Panc1 (cell line): Measurements from ENCODE around the gene PPP1R1A.

Source experiments
- REST ChIP-seq, 2 experiments: IDR thresholded peaks; 2 replicates each; pipeline ENCODE4 v1.6.1; 2011 to 2012; ENCODE audit warnings: low read depth in 2 of 2, control low read depth in 1 of 2, low read length in 1 of 2, mild to moderate bottlenecking in 1 of 2, moderate library complexity in 1 of 2; ENCODE audit not compliant: insufficient read depth in 1 of 2
- TF ChIP-seq, protein P1 (sequence below): fragments of 450-650 bp; IDR thresholded peaks from 2 replicates; pipeline ENCODE4 v1.5.1; 2017; ENCODE audit warnings: mild to moderate bottlenecking

DNA sequence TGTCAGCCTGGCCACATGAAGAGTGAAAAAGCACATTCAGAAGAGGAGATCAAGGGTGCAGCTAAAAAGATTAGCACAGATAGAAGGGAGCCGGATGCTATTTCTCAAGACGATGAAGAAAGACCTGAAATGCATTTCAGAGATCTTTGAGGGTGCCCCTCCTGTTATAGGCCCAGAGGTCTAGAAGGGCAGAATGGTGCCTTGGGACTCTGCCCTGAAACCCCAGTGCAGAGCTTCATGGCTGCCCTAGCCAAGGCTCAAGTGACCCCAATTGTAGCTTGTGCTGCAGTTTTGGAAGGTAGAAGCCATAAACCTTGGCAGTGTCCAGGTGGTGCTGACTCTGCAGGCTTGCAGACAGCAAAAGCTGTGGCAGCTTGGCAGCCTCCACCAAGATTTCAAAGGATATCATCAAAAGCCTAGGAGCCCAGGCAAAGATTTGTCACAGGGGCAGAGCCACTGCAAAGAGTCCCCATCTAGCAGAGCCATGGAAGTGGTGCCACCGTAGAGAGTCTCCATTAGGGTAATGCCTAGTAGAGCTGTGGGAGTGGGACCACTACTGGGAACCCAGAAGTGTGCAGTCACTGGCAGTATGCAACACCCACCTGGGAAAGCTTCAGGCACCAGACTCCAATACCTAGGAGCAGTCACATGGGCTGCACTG is 39.9 kb upstream of the PPP1R1A start:
- TF ChIP-seq, protein P1, sequence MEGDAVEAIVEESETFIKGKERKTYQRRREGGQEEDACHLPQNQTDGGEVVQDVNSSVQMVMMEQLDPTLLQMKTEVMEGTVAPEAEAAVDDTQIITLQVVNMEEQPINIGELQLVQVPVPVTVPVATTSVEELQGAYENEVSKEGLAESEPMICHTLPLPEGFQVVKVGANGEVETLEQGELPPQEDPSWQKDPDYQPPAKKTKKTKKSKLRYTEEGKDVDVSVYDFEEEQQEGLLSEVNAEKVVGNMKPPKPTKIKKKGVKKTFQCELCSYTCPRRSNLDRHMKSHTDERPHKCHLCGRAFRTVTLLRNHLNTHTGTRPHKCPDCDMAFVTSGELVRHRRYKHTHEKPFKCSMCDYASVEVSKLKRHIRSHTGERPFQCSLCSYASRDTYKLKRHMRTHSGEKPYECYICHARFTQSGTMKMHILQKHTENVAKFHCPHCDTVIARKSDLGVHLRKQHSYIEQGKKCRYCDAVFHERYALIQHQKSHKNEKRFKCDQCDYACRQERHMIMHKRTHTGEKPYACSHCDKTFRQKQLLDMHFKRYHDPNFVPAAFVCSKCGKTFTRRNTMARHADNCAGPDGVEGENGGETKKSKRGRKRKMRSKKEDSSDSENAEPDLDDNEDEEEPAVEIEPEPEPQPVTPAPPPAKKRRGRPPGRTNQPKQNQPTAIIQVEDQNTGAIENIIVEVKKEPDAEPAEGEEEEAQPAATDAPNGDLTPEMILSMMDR: no peak
- no peak for TF ChIP-seq REST (IDR thresholded peaks at IDR 0.05; ENCODE audit: insufficient read depth in 1 of 2, low read depth in 2 of 2, low read length in 1 of 2)
